Stimulated activated CD8-positive, alpha-beta memory T cell treated with anti-CD3 and anti-CD28 coated beads, Interleukin-2, amount 100 ng/mL, for 1 hour (primary cell): ENCODE results near the gene OR51A7.
"Not testable (repeated sequence)": the region's sequence is repeated elsewhere in the genome, so short reads cannot be mapped to it uniquely, and the experiment has no call there.

Experiments used
- DNase-seq, 2 donors: peaks; one replicate each; pipeline ENCODE4 v3.0.0-alpha.2; 2020; ENCODE audit warnings: low read depth in 2 of 2

The OR51A7 gene

GRCh38 chr11:4955613-4956012, 52.0 kb downstream of the OR51A7 start, which contains the start of gene OR51A2:
Gene OR51A2, minus strand, starts transcription at chr11:4955713. Its CDS starts 0 bp downstream, at chr11:4955713.
- not testable (repeated sequence) for DNase-seq

GRCh38 chr11:4957396-4957795, 53.8 kb downstream of the OR51A7 start:
- no peak for DNase-seq
